SU-DHL-6 (cell line): ENCODE measurements around the gene TPH2.

ENCODE experiments used
- H2AFZ ChIP-seq: fragments of 200-600 bp; sonication (generic); 2 replicates; pipeline ENCODE4 v1.6.1; 2014; ENCODE audit warnings: low read depth, mild to moderate bottlenecking, moderate library complexity, mixed read lengths, antibody characterized with exemption, low read length; ENCODE audit not compliant: severe bottlenecking
- H3F3A ChIP-seq: fragments of 200-600 bp; shearing (Covaris generic); 2 replicates; pipeline ENCODE4 v1.6.0; 2016; ENCODE audit warnings: antibody characterized with exemption, mild to moderate bottlenecking; ENCODE audit not compliant: insufficient read depth
- H3K27ac ChIP-seq: fragments of 200-600 bp; sonication (generic); 2 replicates; pipeline ENCODE4 v1.5.1; 2016; ENCODE audit warnings: low read depth, mild to moderate bottlenecking, low read length, moderate library complexity, mixed read lengths
- H3K27me3 ChIP-seq: fragments of 200-600 bp; sonication (generic), shearing (Covaris generic); 2 replicates; pipeline ENCODE4 v1.6.0; 2014; ENCODE audit warnings: mild to moderate bottlenecking, low read length
- H3K36me3 ChIP-seq: fragments of 200-600 bp; sonication (generic); 2 replicates; pipeline ENCODE4 v1.6.1; 2014; ENCODE audit warnings: mild to moderate bottlenecking, low read length, mixed read lengths
- H3K4me2 ChIP-seq: fragments of 300-600, 200-600 bp; shearing (Covaris generic), sonication (generic); 2 replicates; pipeline ENCODE4 v1.6.0; 2014; ENCODE audit warnings: low read length, low read depth, mild to moderate bottlenecking; ENCODE audit not compliant: poor library complexity, severe bottlenecking
- H3K4me3 ChIP-seq: fragments of 200-600 bp; sonication (generic); 2 replicates; pipeline ENCODE4 v1.5.1; 2014; ENCODE audit warnings: antibody characterized with exemption, low read length, mild to moderate bottlenecking, mixed read lengths; ENCODE audit not compliant: insufficient read depth, poor library complexity, severe bottlenecking
- H3K79me2 ChIP-seq: fragments of 200-600 bp; sonication (generic); 2 replicates; pipeline ENCODE4 v1.6.1; 2014; ENCODE audit warnings: mild to moderate bottlenecking, low read length, moderate library complexity; ENCODE audit not compliant: insufficient read depth
- H3K9ac ChIP-seq: fragments of 200-600 bp; sonication (generic); 2 replicates; pipeline ENCODE4 v1.7.0; 2014; ENCODE audit warnings: mild to moderate bottlenecking, low read length
- H3K9me2 ChIP-seq: fragments of 200-600 bp; sonication (generic); replicated peaks from 2 replicates; pipeline ENCODE4 v1.6.1; 2014; ENCODE audit warnings: low read length; ENCODE audit not compliant: insufficient read depth
- H3K9me3 ChIP-seq: fragments of 200-600 bp; sonication (generic); 2 replicates; pipeline ENCODE4 v1.6.1; 2014; ENCODE audit warnings: low read length, mixed read lengths; ENCODE audit not compliant: insufficient read depth
- H4K20me1 ChIP-seq: fragments of 200-600 bp; sonication (generic); 2 replicates; pipeline ENCODE4 v1.6.1; 2014; ENCODE audit warnings: low read depth, mild to moderate bottlenecking, antibody characterized with exemption, low read length, moderate library complexity, mixed read lengths
- CTCF ChIP-seq: fragments of 200-600 bp; sonication (generic); IDR thresholded peaks from one replicate; pipeline ENCODE4 v1.5.1; 2017; ENCODE audit warnings: antibody characterized with exemption, mild to moderate bottlenecking, low read length, moderate library complexity; ENCODE audit not compliant: insufficient read depth, poor library complexity, severe bottlenecking
- EZH2phosphoT487 ChIP-seq: fragments of 200-600 bp; sonication (generic), shearing (Covaris generic); conservative IDR thresholded peaks from 2 replicates; pipeline ENCODE4 v1.6.1; 2018; ENCODE audit warnings: mild to moderate bottlenecking, antibody characterized with exemption, low read length, moderate library complexity, mixed read lengths

TPH2 gene

GRCh38 chr12:72075891-72076557 lies 137.4 kb downstream of the TPH2 start:
- H3K9me2 ChIP-seq, result no peaks in the 10 kb centered on the region

GRCh38 chr12:72076558-72076915 lies 137.9 kb downstream of the TPH2 start:
- no peaks in the 10 kb centered on the region for H3K27me3 ChIP-seq
- H3F3A ChIP-seq, result no peaks in the 10 kb centered on the region
- H3K79me2 ChIP-seq, result no peaks in the 10 kb centered on the region
- no peak for TF ChIP-seq EZH2phosphoT487
- no peak for TF ChIP-seq CTCF
- H3K9me3 ChIP-seq, result no peaks in the 10 kb centered on the region
- H4K20me1 ChIP-seq, result no peaks in the 10 kb centered on the region
- no peaks in the 10 kb centered on the region for H3K9me2 ChIP-seq
- H3K4me2 ChIP-seq, result no peak overlapping the region
- H3K36me3 ChIP-seq, result no peaks in the 10 kb centered on the region
- no peak overlapping the region for H3K27ac ChIP-seq
- H3K4me3 ChIP-seq, result no peak overlapping the region
- no peak overlapping the region for H2AFZ ChIP-seq
- H3K9ac ChIP-seq, result no peak overlapping the region

More at GRCh38 chr12:72075891-72076557, 137.4 kb downstream of the TPH2 start:
- no peak overlapping the region for H3K4me3 ChIP-seq
- no peaks in the 10 kb centered on the region for H4K20me1 ChIP-seq
- TF ChIP-seq EZH2phosphoT487 (no peak), CTCF (no peak)
- H3K27ac ChIP-seq, result no peak overlapping the region
- no peak overlapping the region for H3K4me2 ChIP-seq
- no peaks in the 10 kb centered on the region for H3K27me3 ChIP-seq
- no peaks in the 10 kb centered on the region for H3K9me3 ChIP-seq
- H3F3A ChIP-seq, result no peaks in the 10 kb centered on the region
- H2AFZ ChIP-seq, result no peak overlapping the region
- no peaks in the 10 kb centered on the region for H3K79me2 ChIP-seq
- H3K36me3 ChIP-seq, result no peaks in the 10 kb centered on the region
- H3K9ac ChIP-seq, result no peak overlapping the region

DNA sequence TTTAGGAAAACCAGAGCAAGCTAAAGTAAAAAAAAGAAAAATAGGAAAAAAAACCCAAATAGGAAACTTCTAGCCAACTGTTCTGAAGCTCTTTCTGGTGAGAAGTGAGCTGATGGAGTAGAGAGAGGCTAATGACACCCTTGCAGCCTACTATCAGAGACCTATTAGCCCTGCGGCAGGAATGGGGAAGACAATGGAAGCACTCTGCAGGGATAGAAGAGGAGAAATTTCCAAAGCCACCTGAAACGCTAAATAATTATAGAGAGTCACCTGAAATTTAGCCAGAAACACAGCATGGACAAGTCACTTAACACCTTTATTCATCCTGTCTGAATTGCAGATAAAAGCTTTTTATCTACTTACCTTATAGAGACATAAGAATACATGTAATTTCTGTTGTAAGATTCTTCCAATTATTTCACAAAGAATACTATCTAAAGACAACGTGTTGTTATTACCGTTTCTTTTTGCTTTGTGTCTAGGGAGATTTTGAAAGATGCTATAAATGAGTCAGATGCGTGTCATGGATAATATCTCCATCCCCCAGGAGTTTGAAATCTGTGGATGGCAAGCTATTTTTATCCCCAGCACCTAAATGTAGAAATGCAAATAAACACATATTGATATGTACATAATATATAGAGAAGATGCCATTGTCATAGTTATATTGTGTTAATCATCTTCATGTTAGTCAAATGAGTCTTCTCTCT lies 138.6 kb downstream of the TPH2 start:
- no peak for TF ChIP-seq CTCF
- TF ChIP-seq EZH2phosphoT487, result no peak
- H3K9me2 ChIP-seq, result no peaks in the 10 kb centered on the region
- no peaks in the 10 kb centered on the region for H3F3A ChIP-seq
- H3K27ac ChIP-seq, result no peak overlapping the region
- no peaks in the 10 kb centered on the region for H3K79me2 ChIP-seq
- H3K4me2 ChIP-seq, result no peak overlapping the region
- no peaks in the 10 kb centered on the region for H3K27me3 ChIP-seq
- H3K9me3 ChIP-seq, result no peaks in the 10 kb centered on the region
- H4K20me1 ChIP-seq, result no peaks in the 10 kb centered on the region
- H3K36me3 ChIP-seq, result no peaks in the 10 kb centered on the region
- no peak overlapping the region for H3K4me3 ChIP-seq
- H2AFZ ChIP-seq, result no peak overlapping the region
- no peak overlapping the region for H3K9ac ChIP-seq
